Hepatocyte (in vitro differentiated cells): Measurements from ENCODE around the gene CDRT4. TPM values are rescaled to one million over a fixed set of nuclear protein-coding genes. Genes with fewer than 3 reads are reported as not detected.
A peak's percentile ranks its signal among the peaks of the same experiment; 100 is the strongest.

Experiments used
- DNase-seq: peaks from one replicate; pipeline ENCODE4 v3.0.0-alpha.2; 2016; ENCODE audit warnings: low spot score
- H2AFZ ChIP-seq: fragments of 200-600 bp; sonication (generic); 2 replicates; pipeline ENCODE4 v1.6.0; 2016; ENCODE audit warnings: antibody characterized with exemption, mild to moderate bottlenecking
- H3K27ac ChIP-seq: fragments of 200-600 bp; sonication (generic); 2 replicates; pipeline ENCODE4 v1.5.1; 2016; ENCODE audit warnings: mild to moderate bottlenecking
- H3K27me3 ChIP-seq: fragments of 200-600 bp; sonication (generic); 2 replicates; pipeline ENCODE4 v1.6.1; 2016
- H3K36me3 ChIP-seq: fragments of 200-600 bp; sonication (generic); replicated peaks from 2 replicates; pipeline ENCODE4 v1.5.1; 2016; ENCODE audit warnings: low read depth; ENCODE audit not compliant: insufficient read depth
- H3K4me1 ChIP-seq: fragments of 200-600 bp; sonication (generic); 2 replicates; pipeline ENCODE4 v1.5.1; 2016; ENCODE audit warnings: mild to moderate bottlenecking, moderate library complexity; ENCODE audit not compliant: insufficient read depth
- H3K4me2 ChIP-seq: fragments of 200-600 bp; sonication (generic); 2 replicates; pipeline ENCODE4 v1.6.0; 2016
- H3K4me3 ChIP-seq: fragments of 200-600 bp; sonication (generic); 2 replicates; pipeline ENCODE4 v1.5.1; 2016; ENCODE audit warnings: mild to moderate bottlenecking
- H3K79me2 ChIP-seq: fragments of 200-600 bp; sonication (generic); 2 replicates; pipeline ENCODE4 v1.6.0; 2017; ENCODE audit warnings: mild to moderate bottlenecking
- H3K9me2 ChIP-seq: fragments of 200-600 bp; sonication (generic); replicated peaks from 2 replicates; pipeline ENCODE4 v1.6.0; 2017; ENCODE audit warnings: mild to moderate bottlenecking; ENCODE audit not compliant: insufficient read depth
- H3K9me3 ChIP-seq: fragments of 200-600 bp; sonication (generic); 2 replicates; pipeline ENCODE4 v1.5.1; 2016; ENCODE audit warnings: low read depth, mild to moderate bottlenecking
- H4K20me1 ChIP-seq: fragments of 200-600 bp; sonication (generic); 2 replicates; pipeline ENCODE4 v1.6.0; 2016; ENCODE audit warnings: mild to moderate bottlenecking; ENCODE audit not compliant: insufficient read depth, poor library complexity, severe bottlenecking
- EZH2 ChIP-seq: fragments of 200-600 bp; sonication (generic); IDR thresholded peaks from 2 replicates; pipeline ENCODE4 v1.6.1; 2016; ENCODE audit warnings: antibody characterized with exemption, mild to moderate bottlenecking, borderline replicate concordance
- EZH2phosphoT487 ChIP-seq: fragments of 200-600 bp; sonication (generic); IDR thresholded peaks from one replicate; pipeline ENCODE4 v1.6.1; 2018; ENCODE audit warnings: antibody characterized with exemption, mild to moderate bottlenecking, low read depth, moderate library complexity; ENCODE audit not compliant: unreplicated experiment, severe bottlenecking
- WGBS: methylation state at CpG from one replicate; pipeline ENCODE4 v1.1.6; 2016; ENCODE audit warnings: low lambda C conversion rate; ENCODE audit errors: missing lambda C conversion rate; 5-methylcytosine and 5-hydroxymethylcytosine counted together
- polyA plus RNA-seq: library from polyadenylated mRNA; unstranded; fragments of >200 nt; fragmentation: Nextera tagmentation; extraction: Ambion mirVana; gene quantifications from 2 replicates; pipeline ENCODE4 v1.2.1, GENCODE V29; 2016
- total RNA-seq: library from RNA; depleted of rRNA; stranded (reverse); fragments of >200 nt; gene quantifications from 2 replicates; pipeline ENCODE4 v1.2.3, GENCODE V29; 2014
- TF ChIP-seq, protein P1 (sequence below): fragments of 200-600 bp; sonication (generic); IDR thresholded peaks from 2 replicates; pipeline ENCODE4 v1.5.1; 2016; ENCODE audit warnings: antibody characterized with exemption, mild to moderate bottlenecking; ENCODE audit not compliant: poor library complexity

CDRT4 gene
- total and polyA plus RNA-seq, 2 experiments from 2014 or later: 2.7 to 9.6 TPM

GRCh38 chr17:15501793-15502192 lies 34.4 kb upstream of the CDRT4 start:
- Histone ChIP-seq H3K4me1 (no peaks in the 10 kb centered on the region), H2AFZ (no peak overlapping the region), H3K9me3 (no peaks in the 10 kb centered on the region), H3K27me3 (no peaks in the 10 kb centered on the region), H4K20me1 (no peaks in the 10 kb centered on the region), H3K27ac (peak overlapping the region; percentile 70), H3K79me2 (no peaks in the 10 kb centered on the region), H3K36me3 (no peaks in the 10 kb centered on the region), H3K4me2 (no peak overlapping the region), H3K4me3 (no peak overlapping the region), H3K9me2 (no peaks in the 10 kb centered on the region)
- 94% methylated on average over 7 of the region's 7 CpGs for WGBS
- no peak for DNase-seq
- TF ChIP-seq, protein P1, sequence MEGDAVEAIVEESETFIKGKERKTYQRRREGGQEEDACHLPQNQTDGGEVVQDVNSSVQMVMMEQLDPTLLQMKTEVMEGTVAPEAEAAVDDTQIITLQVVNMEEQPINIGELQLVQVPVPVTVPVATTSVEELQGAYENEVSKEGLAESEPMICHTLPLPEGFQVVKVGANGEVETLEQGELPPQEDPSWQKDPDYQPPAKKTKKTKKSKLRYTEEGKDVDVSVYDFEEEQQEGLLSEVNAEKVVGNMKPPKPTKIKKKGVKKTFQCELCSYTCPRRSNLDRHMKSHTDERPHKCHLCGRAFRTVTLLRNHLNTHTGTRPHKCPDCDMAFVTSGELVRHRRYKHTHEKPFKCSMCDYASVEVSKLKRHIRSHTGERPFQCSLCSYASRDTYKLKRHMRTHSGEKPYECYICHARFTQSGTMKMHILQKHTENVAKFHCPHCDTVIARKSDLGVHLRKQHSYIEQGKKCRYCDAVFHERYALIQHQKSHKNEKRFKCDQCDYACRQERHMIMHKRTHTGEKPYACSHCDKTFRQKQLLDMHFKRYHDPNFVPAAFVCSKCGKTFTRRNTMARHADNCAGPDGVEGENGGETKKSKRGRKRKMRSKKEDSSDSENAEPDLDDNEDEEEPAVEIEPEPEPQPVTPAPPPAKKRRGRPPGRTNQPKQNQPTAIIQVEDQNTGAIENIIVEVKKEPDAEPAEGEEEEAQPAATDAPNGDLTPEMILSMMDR: no peak
- TF ChIP-seq EZH2 (no peak), EZH2phosphoT487 (no peak)

GRCh38 chr17:15501282-15501681 lies 33.9 kb upstream of the CDRT4 start:
- H4K20me1 ChIP-seq: no peaks in the 10 kb centered on the region
- H3K4me2 ChIP-seq: no peak overlapping the region
- H2AFZ ChIP-seq: no peak overlapping the region
- H3K36me3 ChIP-seq: no peaks in the 10 kb centered on the region
- H3K27ac ChIP-seq: no peak overlapping the region
- H3K27me3 ChIP-seq: no peaks in the 10 kb centered on the region
- WGBS: 65% methylated on average over 3 of the region's 3 CpGs
- no peak overlapping the region for H3K4me3 ChIP-seq
- DNase-seq: no peak
- TF ChIP-seq EZH2phosphoT487: no peak
- TF ChIP-seq EZH2: no peak
- TF ChIP-seq, protein P1: no peak
- no peaks in the 10 kb centered on the region for H3K4me1 ChIP-seq
- H3K79me2 ChIP-seq: no peaks in the 10 kb centered on the region
- no peaks in the 10 kb centered on the region for H3K9me2 ChIP-seq
- no peaks in the 10 kb centered on the region for H3K9me3 ChIP-seq

DNA sequence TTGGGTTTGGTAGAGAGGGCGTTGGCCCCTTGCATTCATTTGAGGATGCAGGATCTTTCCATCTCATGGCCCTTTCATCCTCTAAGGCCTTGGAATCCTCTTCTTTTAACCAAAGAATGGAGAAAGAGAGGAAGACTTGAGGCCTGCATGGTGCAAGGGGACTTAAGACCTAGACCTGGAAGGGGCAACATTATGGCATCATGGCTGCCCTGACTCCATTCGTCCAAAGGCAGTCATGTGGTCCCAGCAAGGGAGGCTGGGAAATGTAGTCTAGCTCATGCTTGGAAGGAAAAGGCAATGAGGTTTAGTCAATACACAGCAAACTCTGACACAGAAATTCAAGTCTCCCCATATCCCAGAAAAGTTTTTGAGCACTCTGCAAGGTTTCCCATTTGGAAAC lies 30.7 kb upstream of the CDRT4 start:
- Histone ChIP-seq H3K79me2 (no peaks in the 10 kb centered on the region), H3K4me1 (no peaks in the 10 kb centered on the region), H2AFZ (no peak overlapping the region), H3K36me3 (no peaks in the 10 kb centered on the region), H3K9me3 (no peaks in the 10 kb centered on the region), H4K20me1 (no peaks in the 10 kb centered on the region), H3K27me3 (no peaks in the 10 kb centered on the region), H3K4me2 (no peak overlapping the region), H3K4me3 (no peak overlapping the region), H3K9me2 (no peaks in the 10 kb centered on the region), H3K27ac (no peak overlapping the region)
- TF ChIP-seq EZH2: no peak
- no peak for TF ChIP-seq EZH2phosphoT487
- TF ChIP-seq, protein P1: no peak
- DNase-seq: no peak
- 91% methylated on average over 2 of the region's 2 CpGs for WGBS
